ENCODE measurements around the gene RPS25.
A peak's percentile ranks its signal among the peaks of the same experiment; 100 is the strongest.
"Not testable (repeated sequence)": the region's sequence is repeated elsewhere in the genome, so short reads cannot be mapped to it uniquely, and the experiment has no call there.

RPS25 gene

DNA sequence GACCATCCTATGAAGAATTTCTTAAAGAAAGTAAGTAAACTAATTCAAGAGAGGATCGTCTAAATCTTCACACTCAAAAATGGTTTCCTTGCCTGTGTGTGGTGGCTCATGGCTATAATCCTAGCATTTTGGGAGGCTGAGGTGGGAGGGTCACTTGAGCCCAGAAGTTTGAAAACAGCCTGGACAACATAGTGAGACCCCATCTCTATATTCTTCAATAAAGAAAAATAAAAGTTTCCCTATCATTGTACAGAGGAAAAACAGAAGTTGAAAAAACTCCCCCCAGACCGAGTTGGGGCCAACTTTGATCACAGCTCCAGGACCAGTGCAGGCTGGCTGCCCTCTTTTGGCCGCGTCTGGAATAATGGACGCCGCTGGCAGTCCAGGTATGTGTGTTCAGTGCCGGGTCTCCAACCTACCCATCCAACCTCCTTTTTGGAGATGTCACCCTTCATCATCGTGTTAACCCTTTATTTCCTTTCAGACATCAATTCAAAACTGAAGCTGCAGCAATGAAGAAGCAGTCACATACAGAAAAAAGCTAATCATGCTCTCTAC, 3.0 kb downstream of the RPS25 start:
- no peak for DNase-seq (ENCODE audit: low spot score)

- DNase-seq (ENCODE audit: low spot score), result no peak
Observed at GRCh38 chr11:119014209-119014924, 3.8 kb downstream of the RPS25 start.

GRCh38 chr11:119012629-119013170, 5.4 kb downstream of the RPS25 start:
- DNase-seq (ENCODE audit: low spot score), result no peak

- DNase-seq (ENCODE audit: low spot score), result no peak
Observed at GRCh38 chr11:119011476-119012053, 6.6 kb downstream of the RPS25 start.

GRCh38 chr11:119006656-119007055, 11.5 kb downstream of the RPS25 start:
- DNase-seq (ENCODE audit: low spot score), result no peak

DNA sequence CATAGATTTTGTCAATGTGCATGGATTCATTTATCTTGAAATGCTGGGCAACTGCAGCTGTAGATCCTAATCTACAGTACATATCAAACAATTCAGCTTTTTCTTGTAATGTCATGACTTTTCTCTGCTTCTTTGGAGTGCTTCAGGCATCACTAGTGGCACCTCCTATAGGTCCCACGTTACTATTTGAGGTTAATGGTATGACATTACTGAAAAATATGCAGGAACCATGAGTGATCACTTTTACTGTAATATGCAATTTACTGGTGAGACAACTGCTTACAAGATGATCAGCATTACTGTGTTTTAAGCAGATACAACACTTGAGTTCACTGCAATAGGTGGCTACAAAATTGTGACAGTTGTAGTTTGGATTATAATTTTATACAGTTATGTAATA, 17.2 kb downstream of the RPS25 start:
- DNase-seq (ENCODE audit: low spot score), result no peak

GRCh38 chr11:118998822-118999221, 19.3 kb downstream of the RPS25 start:
- no peak for DNase-seq (ENCODE audit: low spot score)

GRCh38 chr11:118998388-118998717, 19.8 kb downstream of the RPS25 start:
- DNase-seq (ENCODE audit: low spot score), result no peak

DNA sequence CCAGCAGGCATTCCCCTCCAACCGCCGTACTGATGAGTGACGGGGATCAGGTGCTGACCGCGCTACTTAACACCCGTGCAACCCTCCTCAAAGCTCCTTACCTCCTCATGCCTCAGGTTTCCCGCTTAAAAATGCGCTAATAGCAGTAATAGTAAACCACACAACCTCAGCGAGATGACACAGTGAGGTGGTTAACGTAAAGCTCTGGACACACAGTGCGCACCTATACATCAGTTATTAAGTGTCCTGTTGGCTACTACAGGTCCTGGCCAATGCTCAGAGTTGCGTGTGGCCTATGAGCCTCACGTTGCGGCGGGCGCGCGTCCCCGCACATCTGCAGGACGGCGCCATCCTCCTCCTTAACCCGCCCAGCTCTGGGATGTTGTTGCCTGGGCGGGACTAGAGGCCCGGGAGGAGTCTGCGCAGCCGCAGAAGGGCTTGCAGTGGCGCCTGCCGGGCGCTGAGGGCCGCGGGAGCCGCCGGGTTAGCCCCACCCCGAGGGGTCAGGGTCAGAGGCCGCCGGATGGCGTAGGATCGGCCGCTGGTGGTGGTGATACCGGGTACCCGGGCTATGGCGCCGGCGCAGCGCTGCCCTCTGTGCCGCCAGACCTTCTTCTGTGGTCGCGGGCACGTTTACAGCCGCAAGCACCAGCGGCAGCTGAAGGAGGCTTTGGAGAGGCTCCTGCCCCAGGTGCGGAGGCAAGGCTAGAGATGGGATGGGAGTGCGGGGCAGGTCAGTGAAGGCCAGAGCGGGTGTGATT, 20.3 kb downstream of the RPS25 start, which contains the start of gene CENATAC:
Gene CENATAC, plus strand, starts transcription at position 512 of the 761 bp plus-strand sequence. Its CDS starts 60 bp downstream, at position 572.
- DNase-seq (ENCODE audit: low spot score), result peak; percentile 97

DNA sequence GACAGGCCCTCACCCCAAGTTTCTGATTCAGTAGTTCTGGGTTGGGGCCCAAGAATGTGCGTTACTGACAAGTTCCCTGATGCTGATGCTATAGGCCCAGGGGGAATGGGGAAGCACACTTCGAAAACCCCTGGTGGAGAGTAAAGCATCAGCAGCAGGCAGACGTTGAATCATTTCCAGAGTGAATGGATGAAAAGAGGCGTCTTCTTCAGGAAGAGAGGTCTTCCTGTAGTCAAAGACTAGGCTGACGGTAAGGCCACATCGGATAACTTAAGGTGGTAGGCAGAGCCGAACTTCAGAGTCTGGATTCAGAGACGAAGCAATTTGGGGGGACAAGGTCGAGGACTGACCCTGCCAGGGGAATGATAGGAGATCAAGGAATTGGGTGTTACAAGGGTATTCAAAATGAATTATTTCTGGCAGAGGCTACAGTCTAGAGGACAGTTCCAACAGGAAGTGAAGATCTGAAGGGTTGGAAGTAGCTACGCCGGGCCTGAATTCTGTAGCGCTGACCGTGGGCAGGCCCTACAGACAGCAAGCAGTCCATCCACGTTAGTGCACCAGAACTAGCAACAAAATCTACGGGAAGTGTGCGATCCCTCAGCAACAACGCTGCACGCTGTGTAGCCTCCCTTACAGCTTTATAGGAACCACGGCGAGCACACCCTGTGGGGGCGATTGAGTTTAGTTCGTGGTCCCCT, 21.1 kb downstream of the RPS25 start:
- no peak for DNase-seq (ENCODE audit: low spot score)

DNA sequence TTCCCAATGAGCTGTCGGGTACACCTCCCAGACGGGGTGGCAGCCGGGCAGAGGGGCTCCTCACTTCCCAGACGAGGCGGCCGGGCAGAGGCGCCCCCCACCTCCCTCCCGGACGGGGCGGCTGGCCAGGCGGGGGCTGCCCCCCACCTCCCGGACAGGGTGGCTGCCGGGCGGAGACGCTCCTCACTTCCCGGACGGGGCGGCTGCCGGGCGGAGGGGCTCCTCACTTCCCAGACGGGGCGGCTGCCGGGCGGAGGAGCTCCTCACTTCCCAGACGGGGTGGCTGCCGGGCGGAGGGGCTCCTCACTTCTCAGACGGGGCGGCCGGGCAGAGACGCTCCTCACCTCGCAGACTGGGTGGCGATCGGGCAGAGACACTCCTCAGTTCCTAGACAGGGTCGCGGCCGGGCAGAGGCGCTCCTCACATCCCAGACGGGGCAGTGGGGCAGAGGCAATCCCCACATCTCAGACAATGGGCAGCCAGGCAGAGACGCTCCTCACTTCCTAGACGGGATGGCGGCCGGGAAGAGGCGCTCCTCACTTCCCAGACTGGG, 26.6 kb downstream of the RPS25 start:
- DNase-seq (ENCODE audit: low spot score), result not testable (repeated sequence)

DNA sequence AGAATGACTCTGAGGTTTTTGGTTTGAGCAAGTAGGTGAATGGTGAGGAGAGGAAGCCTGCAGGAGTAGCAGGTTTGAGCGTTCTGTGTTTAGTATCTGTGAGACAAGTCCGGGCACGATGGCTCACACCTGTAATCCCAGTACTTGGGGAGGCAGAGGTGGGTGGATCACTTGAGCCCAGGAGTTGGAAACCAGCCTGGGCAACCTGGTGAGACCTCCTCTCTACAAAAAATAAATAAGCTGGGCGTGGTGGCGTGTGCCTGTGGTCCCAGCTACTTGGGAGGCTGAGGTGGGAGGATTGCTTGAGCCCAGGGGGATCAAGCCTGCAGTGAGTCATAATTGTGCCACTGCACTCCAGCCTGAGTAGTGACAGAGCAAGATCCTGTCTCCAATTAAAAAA, 29.9 kb downstream of the RPS25 start:
- DNase-seq (ENCODE audit: low spot score), result no peak

DNA sequence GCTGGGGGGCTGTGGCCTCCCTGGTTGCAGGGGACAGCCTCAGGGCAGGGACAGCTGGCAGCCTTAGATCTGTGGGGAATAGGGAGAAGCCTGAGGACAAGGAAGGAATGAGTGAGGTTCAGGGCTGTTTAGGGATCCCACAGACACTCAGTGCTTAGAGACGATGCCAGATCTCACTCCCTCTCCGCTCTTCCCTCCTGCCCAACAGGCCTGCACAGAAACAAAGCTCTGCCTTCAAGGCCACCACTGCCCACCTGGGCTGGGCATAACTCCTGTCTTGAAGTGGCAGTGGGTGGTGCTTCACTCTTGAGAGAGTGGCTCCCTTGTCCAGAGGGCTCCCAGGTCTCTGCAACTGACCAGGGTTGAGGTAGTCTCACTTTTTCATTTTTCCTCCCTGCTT, 33.3 kb downstream of the RPS25 start:
- no peak for DNase-seq (ENCODE audit: low spot score)

DNA sequence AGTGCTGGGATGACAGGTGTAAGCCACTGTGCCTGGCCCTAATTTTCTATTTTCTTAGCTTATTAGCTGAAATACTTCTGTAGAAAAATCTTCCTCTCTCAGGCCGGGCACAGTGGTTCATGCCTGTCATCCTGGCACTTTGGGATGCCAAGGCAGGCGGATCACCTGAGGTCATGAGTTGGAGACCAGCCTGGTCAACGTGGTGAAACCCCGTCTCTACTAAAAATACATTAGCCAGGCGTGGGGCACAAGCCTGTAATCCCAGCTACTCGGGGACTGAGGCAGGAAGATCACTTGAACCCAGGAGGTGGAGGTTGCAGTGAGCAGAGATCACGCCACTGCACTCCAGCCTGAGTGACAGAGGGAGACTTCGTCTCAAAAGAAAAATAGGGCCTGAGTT, 33.8 kb downstream of the RPS25 start:
- not testable (repeated sequence) for DNase-seq (ENCODE audit: low spot score)

GRCh38 chr11:118980191-118980881, 37.8 kb downstream of the RPS25 start:
- no peak for DNase-seq (ENCODE audit: low spot score)

DNA sequence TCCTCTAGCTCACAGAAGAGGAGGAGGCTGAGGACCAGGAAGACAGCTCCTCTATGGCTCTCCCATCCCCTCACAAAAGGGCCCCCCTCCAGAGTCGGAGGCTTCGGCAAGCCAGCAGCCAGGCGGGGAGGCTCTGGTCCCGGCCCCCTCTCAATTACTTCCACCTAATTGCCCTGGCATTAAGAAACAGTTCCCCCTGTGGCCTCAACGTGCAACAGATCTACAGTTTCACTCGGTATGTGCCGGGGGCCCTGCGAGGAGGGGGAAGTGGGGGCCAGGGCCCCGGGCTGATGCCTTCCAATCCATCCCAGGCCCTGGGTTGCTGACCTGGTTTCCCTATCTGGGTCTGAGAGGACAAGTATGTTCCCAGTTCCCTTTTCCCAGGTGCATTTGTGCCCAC, 38.7 kb downstream of the RPS25 start:
- no peak for DNase-seq (ENCODE audit: low spot score)

DNA sequence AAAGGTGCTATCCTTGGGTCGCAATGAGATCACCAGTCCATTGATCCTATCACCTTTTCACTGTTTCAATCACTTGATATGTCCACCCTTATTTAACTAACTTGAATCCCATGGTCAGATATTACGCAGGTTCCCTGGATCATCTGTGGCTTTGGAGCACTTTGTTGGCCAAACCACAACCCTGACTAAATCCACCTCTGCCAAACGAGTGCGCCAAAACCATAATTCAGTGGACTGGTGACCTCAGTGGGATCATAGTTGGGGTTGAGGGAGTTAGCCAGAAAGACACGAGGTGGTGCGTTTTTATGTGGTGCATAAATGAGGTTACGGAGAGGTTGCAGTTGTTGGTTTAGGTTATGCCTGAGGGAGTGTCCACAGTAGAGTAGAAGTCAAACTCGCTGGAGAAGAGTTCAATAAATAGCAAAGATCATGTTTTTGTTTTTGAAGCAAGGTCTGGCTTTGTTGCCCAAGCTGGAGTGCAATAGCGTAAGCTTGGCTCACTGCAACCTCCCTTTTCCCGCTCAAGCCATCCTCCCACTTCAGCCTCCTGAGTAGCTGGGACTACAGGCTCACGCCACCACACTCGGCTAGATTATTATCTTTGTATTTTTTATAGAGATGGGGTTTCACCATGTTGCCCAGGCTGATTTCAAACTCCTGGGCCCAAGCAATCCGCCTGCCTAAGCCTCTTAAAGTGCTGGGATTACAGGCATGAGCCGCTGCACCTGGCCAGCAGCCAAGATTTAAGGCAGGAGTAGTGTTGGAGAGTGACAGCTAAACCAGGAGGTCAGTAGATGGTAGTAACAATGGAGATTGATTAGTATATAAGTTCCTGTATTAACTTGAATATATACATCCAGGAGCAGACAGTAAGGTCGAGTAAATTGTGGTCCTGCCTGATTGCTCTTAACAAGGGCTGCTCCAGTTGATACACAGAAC, 42.1 kb downstream of the RPS25 start:
- DNase-seq (ENCODE audit: low spot score), result no peak

DNA sequence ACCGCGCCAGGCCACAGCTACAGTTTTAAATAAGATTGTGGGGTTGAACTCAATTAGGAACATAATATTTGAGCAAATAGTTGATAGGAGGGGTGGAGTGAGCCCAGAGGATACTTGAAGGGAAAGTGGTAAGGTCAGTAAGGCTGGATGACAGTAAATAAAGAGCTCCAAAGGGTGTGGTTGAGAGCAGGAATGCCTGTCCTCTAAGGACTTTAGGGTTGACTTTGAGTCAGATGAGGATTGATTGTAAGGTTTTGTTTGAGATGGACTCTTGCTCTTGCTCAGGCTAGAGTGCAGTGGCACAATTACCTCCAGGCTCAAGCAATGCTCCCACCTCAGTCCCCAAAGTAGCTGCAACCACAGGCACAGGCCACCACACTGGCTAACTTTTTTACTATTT, 44.2 kb downstream of the RPS25 start:
- no peak for DNase-seq (ENCODE audit: low spot score)

DNA sequence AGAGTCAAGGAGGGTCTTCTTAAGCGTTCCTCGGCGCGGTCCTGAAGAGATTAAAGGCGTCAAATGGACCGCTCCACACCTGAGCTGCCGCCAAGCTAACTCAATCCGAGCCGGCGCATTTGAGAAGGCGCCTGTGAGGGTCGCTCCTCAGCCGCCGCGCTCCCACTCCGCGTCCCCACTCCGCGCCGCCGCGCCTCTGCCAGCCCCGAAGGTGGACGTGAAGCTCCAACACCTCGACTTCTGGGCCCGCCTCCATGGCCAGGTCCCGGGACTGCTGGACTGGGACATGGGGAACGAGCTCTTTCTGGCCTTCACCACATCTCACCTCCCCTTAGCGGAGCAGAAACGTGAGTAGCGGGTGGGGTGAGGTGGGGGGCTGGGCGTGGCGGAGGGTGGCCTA, 46.5 kb downstream of the RPS25 start, which contains the start of gene FOXR1:
Gene FOXR1, plus strand, starts transcription at position 116 of the 400 bp plus-strand sequence. Its CDS starts 171 bp downstream, at position 287.
- no peak for DNase-seq (ENCODE audit: low spot score)

DNA sequence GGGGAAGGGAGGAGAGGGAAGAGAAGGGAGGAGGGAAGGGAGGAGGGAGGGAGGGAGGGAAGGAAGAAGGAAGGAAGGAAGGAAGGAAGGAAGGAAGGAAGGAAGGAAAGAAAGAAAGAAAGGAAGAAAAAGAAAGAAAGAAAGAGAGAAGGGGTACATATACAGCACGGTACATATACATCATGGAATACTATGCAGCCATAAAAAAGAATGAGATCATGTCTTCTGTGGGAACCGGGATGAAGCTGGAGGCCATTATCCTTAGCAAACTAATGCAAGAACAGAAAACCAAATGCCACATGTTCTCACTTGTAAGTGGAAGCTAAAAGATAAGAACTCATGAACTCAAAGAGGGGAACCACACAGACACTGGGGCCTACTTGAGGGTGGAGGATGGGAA, 48.6 kb downstream of the RPS25 start:
- not testable (repeated sequence) for DNase-seq (ENCODE audit: low spot score)

All from HuH-7.5 (cell line).